Measurements from ENCODE around the gene ITGB4.

Gene ITGB4

DNA sequence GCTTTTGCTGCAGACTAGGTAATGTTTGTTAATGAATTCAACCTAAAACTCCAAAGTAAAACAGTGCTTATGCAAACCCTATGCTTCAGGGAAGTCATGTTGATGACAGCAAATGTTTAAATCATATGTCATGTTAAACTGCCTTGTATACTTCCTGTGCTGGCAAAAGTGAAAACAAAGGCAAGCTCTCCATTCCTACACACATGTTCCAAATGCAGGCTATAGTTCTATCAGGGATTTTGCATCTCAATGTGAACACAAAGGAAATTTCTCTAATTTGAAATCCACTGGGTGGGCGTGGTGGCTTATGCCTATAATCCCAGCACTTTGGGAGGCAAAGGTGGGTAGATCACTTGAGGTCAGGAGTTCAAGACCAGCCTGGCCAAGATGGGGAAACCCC lies 82.6 kb downstream of the ITGB4 start:
- DNase-seq: no peak

DNA sequence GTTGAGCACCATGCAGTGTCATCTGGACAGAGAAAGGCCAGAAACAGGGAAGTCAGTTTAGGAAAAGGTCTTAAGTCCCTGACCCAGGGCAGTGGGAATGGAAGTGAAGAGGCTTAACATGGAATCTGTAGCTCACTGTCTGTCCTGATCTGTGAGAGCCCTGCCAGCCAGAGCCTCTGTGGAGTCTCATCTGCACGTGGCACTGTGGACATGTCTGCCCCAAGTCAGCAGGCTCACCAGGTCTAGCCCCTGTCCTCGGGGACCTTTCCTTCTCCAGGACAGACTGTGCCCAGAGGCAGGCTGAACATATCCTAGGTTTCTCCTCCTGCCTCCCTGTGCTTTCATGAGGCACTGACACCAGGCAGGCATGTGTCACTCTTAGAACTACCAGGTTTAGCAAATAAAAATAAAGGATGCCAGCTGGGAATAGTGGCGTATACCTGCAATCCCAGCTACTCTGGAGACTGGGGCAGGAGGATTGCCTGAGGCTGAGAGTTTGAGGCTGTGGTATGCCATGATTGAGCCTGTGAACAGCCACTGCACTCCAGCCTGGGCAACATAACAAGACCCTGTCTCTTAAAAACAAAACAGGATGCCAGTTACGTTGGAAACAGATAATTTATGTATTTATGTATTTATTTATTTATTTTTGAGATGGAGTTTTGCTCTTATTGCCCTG lies 85.7 kb downstream of the ITGB4 start:
- no peak for DNase-seq
